ENCODE data around the gene KDM4C.
"Not testable (repeated sequence)": the region's sequence is repeated elsewhere in the genome, so short reads cannot be mapped to it uniquely, and the experiment has no call there.

GRCh38 chr9:6715153-6715754 lies 42.5 kb upstream of the KDM4C start:
- TF ChIP-seq, protein P1, sequence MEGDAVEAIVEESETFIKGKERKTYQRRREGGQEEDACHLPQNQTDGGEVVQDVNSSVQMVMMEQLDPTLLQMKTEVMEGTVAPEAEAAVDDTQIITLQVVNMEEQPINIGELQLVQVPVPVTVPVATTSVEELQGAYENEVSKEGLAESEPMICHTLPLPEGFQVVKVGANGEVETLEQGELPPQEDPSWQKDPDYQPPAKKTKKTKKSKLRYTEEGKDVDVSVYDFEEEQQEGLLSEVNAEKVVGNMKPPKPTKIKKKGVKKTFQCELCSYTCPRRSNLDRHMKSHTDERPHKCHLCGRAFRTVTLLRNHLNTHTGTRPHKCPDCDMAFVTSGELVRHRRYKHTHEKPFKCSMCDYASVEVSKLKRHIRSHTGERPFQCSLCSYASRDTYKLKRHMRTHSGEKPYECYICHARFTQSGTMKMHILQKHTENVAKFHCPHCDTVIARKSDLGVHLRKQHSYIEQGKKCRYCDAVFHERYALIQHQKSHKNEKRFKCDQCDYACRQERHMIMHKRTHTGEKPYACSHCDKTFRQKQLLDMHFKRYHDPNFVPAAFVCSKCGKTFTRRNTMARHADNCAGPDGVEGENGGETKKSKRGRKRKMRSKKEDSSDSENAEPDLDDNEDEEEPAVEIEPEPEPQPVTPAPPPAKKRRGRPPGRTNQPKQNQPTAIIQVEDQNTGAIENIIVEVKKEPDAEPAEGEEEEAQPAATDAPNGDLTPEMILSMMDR (conservative IDR thresholded peaks at IDR 0.05; ENCODE audit: low read length): not testable (repeated sequence)
- not testable (repeated sequence) for TF ChIP-seq EZH2phosphoT487 (IDR thresholded peaks at IDR 0.05; ENCODE audit: borderline replicate concordance, low read depth, low read length)
